Fibroblast of skin of scalp (primary cell): ENCODE measurements around the gene KCNIP3.

ENCODE experiments used
- DNase-seq: peaks from one replicate; pipeline ENCODE4 v3.0.0-alpha.2; 2013

KCNIP3 gene

GRCh38 chr2:95329891-95330793 is 33.0 kb downstream of the KCNIP3 start:
- no peak for DNase-seq

- DNase-seq, result no peak
Observed at GRCh38 chr2:95330794-95331338, 33.7 kb downstream of the KCNIP3 start.

- no peak for DNase-seq
Observed at GRCh38 chr2:95331606-95332005, 34.5 kb downstream of the KCNIP3 start.

- no peak for DNase-seq
Observed at GRCh38 chr2:95332036-95332435, 34.9 kb downstream of the KCNIP3 start.

DNA sequence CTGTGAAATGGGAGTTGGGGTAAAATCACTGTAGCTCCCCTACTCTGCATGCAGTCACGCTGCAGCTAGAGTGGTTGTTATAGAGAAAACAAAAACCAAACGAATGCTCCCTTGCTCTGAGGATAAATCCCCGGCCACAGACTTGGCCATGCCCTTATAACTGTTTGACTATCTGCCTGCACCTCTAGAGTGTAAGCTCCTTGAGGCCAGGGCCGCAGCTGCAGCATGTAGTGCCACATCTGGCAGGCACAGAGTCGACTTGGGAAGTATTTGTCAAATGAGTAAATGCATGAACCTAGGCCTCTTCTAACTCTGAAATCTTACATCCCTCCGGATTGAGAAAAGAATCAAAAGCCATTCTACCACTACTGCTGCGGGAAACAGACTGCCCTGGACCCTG is 35.9 kb downstream of the KCNIP3 start:
- no peak for DNase-seq

DNA sequence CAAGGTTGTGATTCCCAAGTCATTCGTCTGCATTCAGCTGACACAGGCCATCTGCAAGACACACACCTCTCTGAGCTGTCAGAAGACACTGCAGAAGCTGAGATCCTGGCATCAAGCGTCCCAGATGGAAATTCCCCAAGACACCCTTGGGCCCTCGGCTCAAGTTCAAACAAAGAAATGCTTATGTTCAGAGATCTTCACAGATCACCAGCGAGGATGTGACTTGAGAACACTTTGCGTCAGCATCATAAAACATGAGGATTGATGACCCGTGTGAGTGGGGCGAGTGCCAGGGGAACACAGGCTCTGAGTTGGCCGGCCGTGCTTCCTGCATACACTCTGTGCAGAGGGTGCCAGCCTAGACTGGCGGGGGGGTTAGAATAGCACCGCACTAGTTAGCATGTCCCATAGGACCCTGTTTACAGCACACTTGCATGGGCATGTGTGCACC is 36.8 kb downstream of the KCNIP3 start:
- DNase-seq, result peak; percentile 75

GRCh38 chr2:95334916-95335641 is 37.9 kb downstream of the KCNIP3 start:
- DNase-seq, result no peak

DNA sequence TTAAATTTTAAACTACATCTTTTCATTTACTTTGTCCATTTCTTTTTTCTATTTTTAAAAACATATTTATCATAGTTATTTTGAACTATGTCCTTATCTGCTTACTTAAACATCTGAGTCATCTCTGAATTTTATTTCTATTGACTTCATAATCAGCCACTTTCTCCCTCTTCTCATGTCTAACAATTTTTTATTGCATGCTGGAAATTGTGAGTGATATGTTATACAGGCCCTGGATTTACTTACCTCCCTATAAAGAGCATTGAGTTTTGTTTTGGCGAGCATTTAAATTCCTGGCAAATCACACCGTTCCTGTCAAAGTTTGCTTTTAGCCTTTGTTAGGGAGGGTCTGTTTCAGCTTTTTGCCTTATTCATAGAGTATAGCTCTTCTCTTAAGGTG is 39.3 kb downstream of the KCNIP3 start:
- no peak for DNase-seq

GRCh38 chr2:95337829-95338228 is 40.7 kb downstream of the KCNIP3 start:
- no peak for DNase-seq

DNA sequence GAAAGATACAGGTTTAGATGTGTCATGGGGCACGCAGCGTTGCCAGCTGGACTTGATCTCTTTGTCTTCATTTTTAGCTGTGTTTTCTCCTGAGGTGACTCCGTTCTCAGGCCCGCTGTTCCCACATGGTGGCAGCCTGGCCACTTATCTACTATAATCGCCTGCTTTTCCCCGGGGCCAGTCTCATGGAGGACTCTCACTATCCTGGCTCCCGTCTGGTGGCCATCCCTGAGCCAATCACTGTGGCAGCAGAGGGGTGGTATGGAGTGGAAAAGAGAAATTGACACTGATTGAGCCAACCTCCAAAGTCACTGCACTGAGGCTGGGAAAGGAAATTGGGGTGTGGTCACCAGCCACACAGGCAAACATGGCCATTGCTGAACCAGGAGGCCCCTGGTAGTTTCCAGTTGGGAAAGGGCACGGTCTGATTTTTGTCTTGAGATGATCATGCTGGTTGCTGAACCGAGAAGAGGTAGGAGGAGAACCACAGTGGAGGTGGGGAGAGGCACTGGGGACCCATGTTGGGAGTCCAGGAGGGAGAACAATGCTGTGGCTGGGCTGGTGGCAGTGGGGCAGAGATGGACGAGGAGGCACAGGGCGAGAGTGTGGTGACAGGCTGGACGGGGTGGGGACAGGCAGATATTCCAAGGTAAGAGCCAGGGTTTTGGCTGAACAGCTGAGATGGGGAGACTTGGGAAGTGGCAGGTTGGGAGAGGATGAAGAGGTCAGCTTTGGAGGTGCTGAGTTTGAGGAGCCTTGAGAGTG is 45.6 kb downstream of the KCNIP3 start:
- DNase-seq, result no peak

- DNase-seq, result no peak
Observed at GRCh38 chr2:95343429-95344214, 46.5 kb downstream of the KCNIP3 start.

DNA sequence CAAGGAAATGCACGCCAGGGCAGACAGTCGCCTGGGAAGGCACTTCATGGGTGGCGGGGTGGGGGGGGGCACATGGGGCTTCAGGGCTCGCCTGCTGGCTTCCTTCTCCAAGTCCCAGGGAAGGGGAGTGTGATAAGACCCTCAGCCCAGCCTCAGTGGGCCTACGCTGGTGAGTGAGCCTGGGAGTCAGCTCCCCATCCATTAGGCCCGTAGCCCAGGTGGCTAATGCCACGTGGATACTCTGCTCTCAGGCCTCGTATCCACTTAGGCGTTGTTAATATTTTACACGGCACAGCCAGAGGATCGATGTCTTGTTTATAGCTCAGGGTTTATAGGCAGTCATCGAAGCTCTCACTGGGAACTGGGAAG is 47.1 kb downstream of the KCNIP3 start:
- no peak for DNase-seq

GRCh38 chr2:95344656-95345055 is 47.5 kb downstream of the KCNIP3 start:
- DNase-seq, result no peak

- peak; percentile 27 for DNase-seq
Observed at GRCh38 chr2:95345081-95345562, 48.0 kb downstream of the KCNIP3 start.

DNA sequence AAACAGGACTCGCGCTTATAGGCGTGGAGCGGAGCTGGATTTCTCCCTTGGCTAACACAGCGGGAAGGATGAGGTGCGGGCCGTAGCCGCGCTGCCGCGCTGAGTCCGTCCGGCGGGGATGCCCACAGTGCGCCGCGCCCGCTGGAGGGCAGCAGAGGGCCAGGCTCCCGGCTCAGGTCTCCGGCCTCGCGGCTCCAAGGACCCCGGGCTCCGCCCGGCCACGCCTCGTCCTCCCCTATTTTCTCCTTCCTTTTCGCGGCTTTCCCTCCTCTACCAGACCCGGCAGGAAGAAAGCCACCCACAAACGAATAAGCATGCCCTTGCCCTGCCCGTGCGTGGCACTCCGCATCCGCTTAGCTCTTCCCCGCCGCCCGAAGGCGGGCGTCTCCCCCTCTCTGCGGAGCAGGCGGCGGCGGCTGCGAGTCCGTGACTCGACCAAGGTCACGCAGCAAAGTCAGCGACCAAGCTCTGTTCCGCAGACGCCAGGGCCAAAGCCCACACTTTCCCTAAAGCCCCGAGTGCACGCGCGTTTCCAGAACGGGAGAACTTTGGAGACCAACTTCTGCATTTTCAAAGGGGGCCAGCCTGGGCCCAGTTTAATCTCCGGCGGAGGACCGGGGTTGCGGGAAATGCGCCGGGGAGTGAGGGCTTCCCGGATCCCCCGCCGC is 48.5 kb downstream of the KCNIP3 start:
- peak; percentile 80 for DNase-seq

- peak; percentile 73 for DNase-seq
Observed at GRCh38 chr2:95346231-95346737, 49.1 kb downstream of the KCNIP3 start.

GRCh38 chr2:95346738-95347671 is 49.9 kb downstream of the KCNIP3 start:
- DNase-seq, result no peak

- DNase-seq, result no peak
Observed at GRCh38 chr2:95347681-95348608, 50.8 kb downstream of the KCNIP3 start.
